ENCODE results near the gene EP400. TPM values are rescaled to one million over a fixed set of nuclear protein-coding genes. Genes with fewer than 3 reads are reported as not detected.

The EP400 gene
- total and polyA plus RNA-seq, 2 of the 4 experiments (the other 2 are of a cell fraction): 4.3 to 11.4 TPM

GRCh38 chr12:131989021-131989420 lies 39.3 kb downstream of the EP400 start:
- dilution Hi-C loops (cut with HindIII; ENCODE audit: low sequenced_read_pairs, unreplicated experiment): no loop called here
- Histone ChIP-seq H2AFZ (replicated peaks; ENCODE audit: low read length, poor library complexity) (no peak overlapping the region), H3K56ac (ENCODE audit: extremely low read depth, insufficient read depth, low read length) (no peak overlapping the region), H2BK5ac (ENCODE audit: low read depth, low read length, poor library complexity, severe bottlenecking) (no peak overlapping the region), H2AK5ac (ENCODE audit: low read depth, low read length) (no peak overlapping the region), H3K9me3 (ENCODE audit: control insufficient read depth, insufficient read depth, low read length) (no peaks in the 10 kb centered on the region), H2BK15ac (ENCODE audit: low read depth, low read length) (no peak overlapping the region), H3K14ac (replicated peaks; ENCODE audit: low read depth, low read length) (no peak overlapping the region), H2BK120ac (ENCODE audit: low read depth, low read length) (no peak overlapping the region), H3K27ac (ENCODE audit: insufficient read depth, low read length) (no peak overlapping the region), H3K27me3 (ENCODE audit: control insufficient read depth, insufficient read depth, low read length) (no peaks in the 10 kb centered on the region), H3K4ac (ENCODE audit: low read depth, low read length) (no peak overlapping the region), H3K9me1 (ENCODE audit: insufficient read depth, low read length) (no peaks in the 10 kb centered on the region; the same call in 1 of the 2 replicates), H3K4me3 (ENCODE audit: insufficient read depth, low read depth, low read length) (no peak overlapping the region), H4K5ac (ENCODE audit: low read depth, low read length) (no peak overlapping the region), H3K18ac (ENCODE audit: low read depth, low read length) (no peak overlapping the region), H4K20me1 (ENCODE audit: insufficient read depth, low read length) (no peaks in the 10 kb centered on the region), H3K4me1 (ENCODE audit: control insufficient read depth, insufficient read depth, low read length) (no peaks in the 10 kb centered on the region), H3K23ac (ENCODE audit: low read depth, low read length) (no peak overlapping the region), H3K36me3 (ENCODE audit: control insufficient read depth, insufficient read depth, low read length) (peaks cover 66% of the 10 kb centered on the region), H4K91ac (ENCODE audit: insufficient read depth, low read depth, low read length) (no peak overlapping the region), H4K8ac (ENCODE audit: low read depth in 2 of 2, low read length in 2 of 2) (no peak overlapping the region), H2AK9ac (replicated peaks; ENCODE audit: low read depth, low read length, poor library complexity) (no peak overlapping the region), H3K9ac (ENCODE audit: low read depth, low read length) (no peak overlapping the region), H3K4me2 (ENCODE audit: low read depth, low read length) (no peak overlapping the region), H2BK20ac (ENCODE audit: low read depth, low read length) (no peak overlapping the region), H3K79me1 (ENCODE audit: low read depth in 1 of 2, low read length in 2 of 2) (peaks cover 6 to 15% of the 10 kb centered on the region in 2 experiments; a peak in 2 of 4 replicates)
- ChIA-PET POLR2A (ENCODE audit: unreplicated experiment) (no interaction called here), CTCF (no interaction called here)
- in situ Hi-C loops (cut with MboI; ENCODE audit: low sequenced_read_pairs): no loop called here
- WGBS, 2 experiments (ENCODE audit: extremely low coverage in 2 of 2, insufficient read length in 1 of 2): 93% methylated on average over 3 of the region's 12 CpGs; no CpG with 5 or more reads in 1 of the 2 experiments
- no peak for DNase-seq
- no TSS peak for BruUV-seq (replicated peaks)
- intact Hi-C loops (cut with micrococcal nuclease): no loop called here
- TF ChIP-seq BHLHE40 (IDR thresholded peaks at IDR 0.05; ENCODE audit: low read depth, low read length): no peak
- ATAC-seq (ENCODE audit: low read depth): no peak
